ENCODE results near the gene MRPL18.
"Not testable (repeated sequence)": the region's sequence is repeated elsewhere in the genome, so short reads cannot be mapped to it uniquely, and the experiment has no call there.

Gene MRPL18

DNA sequence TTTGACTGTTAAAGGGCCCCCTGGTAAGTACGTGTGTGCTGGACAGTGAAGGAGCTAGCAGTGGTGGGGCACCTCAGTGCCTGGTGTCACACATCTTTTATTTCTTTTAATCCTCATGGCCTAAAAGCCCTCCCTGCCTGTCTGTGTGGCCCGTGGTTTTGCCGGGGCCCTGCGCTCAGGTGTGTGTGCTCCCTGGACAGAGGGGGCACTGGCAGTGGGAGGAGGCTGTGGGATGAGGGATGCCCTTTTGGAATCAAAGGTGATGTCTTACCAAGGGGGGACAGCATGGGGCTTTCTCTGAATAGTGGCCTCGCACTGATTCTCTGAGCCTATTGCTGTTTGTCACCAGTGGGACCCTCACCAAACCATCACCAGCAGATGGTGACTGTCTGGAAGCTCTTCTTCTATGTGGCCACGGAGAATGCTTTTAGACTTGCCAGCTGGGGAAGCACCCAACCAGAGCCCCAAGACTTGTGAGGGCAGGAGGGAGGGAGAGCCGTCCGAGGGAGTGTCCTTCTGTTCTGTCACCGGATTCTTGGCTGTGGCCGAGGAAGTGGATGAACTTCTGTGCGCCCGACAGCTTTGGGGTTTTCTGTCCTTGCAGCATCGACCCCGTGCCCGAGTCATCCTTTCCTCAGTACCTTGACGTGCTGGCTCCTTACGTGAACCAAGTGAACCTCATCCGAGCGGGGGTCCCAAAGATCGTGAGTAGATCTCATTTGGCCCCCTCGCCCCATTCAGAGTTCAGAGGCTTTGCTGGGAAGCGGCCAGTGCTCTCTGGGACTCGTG is 27.9 kb downstream of the MRPL18 start:
- no peak for DNase-seq (ENCODE audit: low spot score)

- no peak for DNase-seq (ENCODE audit: low spot score)
These were observed 28.8 kb downstream of the MRPL18 start for GRCh38 chr6:159819098-159819497.

DNA sequence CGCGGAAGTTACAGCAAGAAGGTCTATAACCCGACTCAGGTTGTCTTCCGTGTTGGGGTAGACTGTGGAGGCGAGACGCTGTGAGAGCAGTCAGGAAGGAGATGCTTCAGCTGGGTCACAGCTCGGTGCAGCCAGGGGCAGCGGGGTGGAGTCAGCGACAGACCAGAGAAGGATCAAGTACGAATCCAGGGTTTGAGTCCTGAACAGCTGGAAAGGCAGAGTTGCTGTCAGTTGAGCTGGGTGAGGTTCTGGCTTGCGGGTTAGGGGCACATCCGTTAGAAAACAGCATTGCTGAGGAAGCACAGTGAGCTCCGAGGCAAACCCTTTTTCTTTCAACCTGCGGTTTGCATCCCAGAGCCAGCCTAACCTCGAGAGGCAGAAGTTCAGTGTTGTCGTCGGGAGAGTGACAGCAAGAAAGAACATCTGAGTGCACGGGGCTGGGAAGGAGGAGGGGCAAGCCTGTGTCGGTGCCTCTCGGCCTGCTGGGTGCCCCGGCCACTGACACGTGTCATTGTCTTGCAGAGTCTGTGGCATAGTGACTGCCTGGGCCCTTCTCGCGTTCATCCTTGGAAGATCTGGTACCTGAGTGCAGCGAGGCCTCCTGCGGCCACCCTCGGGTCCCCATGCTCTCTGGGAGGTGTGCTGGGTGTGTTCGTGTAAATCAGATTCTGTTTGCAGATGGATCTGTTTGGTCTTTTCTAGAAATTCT is 29.8 kb downstream of the MRPL18 start:
- DNase-seq (ENCODE audit: low spot score): no peak

- DNase-seq (ENCODE audit: low spot score): no peak
These were observed 30.9 kb downstream of the MRPL18 start for GRCh38 chr6:159821122-159821521.

GRCh38 chr6:159821726-159822125 is 31.5 kb downstream of the MRPL18 start:
- DNase-seq (ENCODE audit: low spot score): no peak

GRCh38 chr6:159823953-159824352 is 33.7 kb downstream of the MRPL18 start:
- no peak for DNase-seq (ENCODE audit: low spot score)

GRCh38 chr6:159824690-159825089 is 34.4 kb downstream of the MRPL18 start:
- not testable (repeated sequence) for DNase-seq (ENCODE audit: low spot score)

GRCh38 chr6:159826004-159826403 is 35.7 kb downstream of the MRPL18 start:
- no peak for DNase-seq (ENCODE audit: low spot score)

DNA sequence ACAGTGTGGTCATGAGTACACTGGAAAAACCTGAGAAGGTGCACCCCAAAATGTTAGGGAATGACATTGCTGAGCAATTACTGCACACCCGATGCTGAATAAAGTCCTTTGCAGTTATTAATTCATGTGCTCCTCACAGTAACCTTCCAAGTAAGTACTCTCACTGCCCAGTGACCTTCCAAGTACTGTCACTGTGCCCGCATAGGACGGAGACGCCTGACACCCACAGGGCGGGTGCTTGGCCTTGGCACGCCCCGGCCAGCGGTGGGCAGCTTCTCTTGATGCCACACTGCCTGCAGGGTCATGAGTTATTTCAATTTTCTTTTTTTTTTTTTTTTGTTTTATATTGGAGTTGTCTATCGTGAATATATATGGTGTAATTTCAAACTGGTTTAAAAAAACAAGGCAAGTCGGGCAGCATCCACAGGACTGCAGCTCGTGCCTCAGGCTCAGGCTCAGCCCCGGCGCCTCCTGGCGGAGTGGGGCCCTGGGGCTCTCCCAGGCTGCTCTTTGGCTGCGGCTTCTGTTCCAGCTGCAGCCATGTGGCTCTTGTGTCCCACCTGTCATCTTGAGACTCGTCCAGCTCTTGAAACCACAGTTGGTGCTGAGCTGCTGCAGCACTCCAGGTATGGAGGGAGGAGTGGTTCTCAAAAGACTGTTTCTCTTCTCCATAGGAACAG is 36.8 kb downstream of the MRPL18 start:
- DNase-seq (ENCODE audit: low spot score): no peak

DNA sequence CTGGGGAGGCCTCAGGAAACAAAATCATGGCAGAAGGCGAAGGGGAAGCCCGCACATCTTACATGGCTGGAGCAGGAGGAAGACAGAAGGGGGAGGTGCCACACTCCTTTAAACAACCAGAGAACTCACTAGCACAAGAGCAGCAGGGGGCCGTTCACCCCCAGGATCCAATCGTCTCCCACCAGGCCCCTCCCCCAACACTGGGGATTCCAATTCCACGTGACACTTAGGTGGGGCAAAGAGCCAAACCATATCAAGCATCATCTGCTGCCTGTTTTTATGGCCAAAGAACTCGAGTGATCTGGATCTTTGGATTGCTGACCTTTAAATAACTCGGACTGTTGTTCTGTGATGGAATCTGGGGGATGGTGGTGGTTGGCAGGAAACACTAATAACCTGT is 37.8 kb downstream of the MRPL18 start:
- DNase-seq (ENCODE audit: low spot score): no peak

GRCh38 chr6:159829526-159829925 is 39.3 kb downstream of the MRPL18 start:
- DNase-seq (ENCODE audit: low spot score): no peak

DNA sequence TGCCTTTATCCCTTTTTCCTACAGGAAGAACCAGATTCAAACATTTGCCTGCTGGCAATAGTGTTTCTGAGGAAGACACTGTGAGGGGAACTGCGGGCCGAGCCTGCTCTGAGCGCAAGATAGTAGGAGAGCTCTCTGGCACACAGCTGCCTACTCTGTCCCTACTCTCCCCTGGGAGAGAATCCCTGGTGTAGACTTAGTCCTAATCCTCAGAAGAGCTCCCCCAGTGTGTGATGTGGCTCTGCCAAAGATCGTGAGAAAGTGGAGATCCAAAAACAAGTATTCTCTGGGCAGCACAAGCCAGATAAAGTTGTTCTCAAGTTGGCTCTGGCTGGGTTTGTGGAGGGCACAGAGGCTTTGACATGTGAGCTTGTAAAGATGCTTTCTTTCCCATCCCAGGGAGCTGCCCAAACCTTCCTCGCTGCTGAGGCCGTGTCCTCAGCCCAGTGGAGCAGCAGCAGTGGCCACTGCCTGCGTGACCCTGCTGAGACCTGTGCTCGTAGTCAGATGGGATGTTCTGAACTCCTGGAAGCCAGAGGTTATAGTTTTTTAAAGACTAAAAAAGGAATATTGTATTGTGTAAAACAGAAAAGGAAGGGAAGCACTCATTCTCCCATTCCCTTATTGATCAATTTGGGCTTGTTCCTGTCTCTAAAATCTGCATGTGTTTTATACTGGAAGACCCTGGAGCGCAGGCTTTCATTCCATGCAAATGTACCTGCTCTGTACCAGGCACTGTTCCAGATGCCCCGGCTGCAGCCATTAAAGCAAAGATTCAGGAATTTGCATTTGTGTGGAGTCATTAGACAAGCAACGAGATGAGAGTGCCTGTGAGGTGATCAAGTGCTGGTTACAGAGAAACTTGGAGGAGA is 40.5 kb downstream of the MRPL18 start:
- DNase-seq (ENCODE audit: low spot score): no peak

DNA sequence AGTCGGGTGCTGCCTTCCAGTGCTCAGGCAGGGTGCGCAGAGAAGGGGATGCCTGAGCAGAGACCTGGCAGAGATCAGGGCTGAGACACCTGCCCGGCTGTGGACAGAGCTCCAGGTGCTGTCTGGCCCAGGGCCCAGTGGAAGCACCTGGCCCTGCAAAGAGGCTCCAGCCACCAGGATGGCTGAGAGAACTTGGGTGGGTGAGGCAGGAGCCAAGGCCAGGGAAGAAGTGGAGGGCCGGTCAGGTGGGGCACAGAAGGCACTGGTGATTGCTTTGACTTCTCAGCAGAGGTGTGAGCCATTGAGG is 41.1 kb downstream of the MRPL18 start:
- DNase-seq (ENCODE audit: low spot score): no peak

DNA sequence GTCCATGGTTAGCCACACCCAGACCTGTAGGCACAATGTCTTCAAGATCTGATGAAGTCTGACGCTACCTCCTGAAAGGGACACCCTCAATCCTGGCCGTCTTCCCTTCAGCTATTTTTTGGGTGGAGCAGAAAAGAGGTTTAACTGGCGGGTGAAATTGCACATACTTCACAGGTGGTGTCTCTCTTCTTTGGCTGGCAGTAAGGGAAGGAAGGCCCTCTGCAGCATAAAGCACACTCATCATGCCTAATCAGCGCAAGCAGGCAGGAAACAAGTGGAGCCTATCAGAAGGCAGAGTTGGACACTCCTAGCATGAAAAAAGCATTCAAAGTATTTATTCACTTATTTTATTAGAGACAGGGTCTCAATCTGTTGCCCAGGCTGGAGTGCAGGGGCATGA is 42.7 kb downstream of the MRPL18 start:
- no peak for DNase-seq (ENCODE audit: low spot score)

- DNase-seq (ENCODE audit: low spot score): peak; percentile 52
These were observed 43.3 kb downstream of the MRPL18 start for GRCh38 chr6:159833556-159833955.

- no peak for DNase-seq (ENCODE audit: low spot score)
These were observed 43.8 kb downstream of the MRPL18 start for GRCh38 chr6:159833997-159834603.

- no peak for DNase-seq (ENCODE audit: low spot score)
These were observed 46.6 kb downstream of the MRPL18 start for GRCh38 chr6:159836718-159837490.

DNA sequence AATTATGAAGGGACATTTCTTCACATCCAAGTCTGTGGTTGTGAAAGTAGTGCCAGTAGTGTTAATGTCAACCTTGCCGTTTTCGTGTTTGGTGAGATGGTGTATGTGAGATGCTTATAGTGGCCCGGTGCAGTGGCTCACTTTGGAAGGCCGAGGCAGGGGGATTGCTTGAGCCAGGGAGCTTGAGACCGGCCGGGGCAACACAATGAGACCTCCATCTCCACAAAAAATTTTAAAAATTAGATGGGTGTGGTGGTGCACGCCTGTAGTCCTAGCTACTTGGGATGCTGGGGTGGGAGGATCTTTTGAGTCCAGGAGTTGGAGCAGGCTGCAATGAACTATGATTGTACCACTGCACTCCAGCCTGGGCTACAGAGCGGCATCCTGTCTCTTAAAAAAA is 47.2 kb downstream of the MRPL18 start:
- no peak for DNase-seq (ENCODE audit: low spot score)

GRCh38 chr6:159838020-159838744 is 47.9 kb downstream of the MRPL18 start:
- DNase-seq (ENCODE audit: low spot score): no peak

DNA sequence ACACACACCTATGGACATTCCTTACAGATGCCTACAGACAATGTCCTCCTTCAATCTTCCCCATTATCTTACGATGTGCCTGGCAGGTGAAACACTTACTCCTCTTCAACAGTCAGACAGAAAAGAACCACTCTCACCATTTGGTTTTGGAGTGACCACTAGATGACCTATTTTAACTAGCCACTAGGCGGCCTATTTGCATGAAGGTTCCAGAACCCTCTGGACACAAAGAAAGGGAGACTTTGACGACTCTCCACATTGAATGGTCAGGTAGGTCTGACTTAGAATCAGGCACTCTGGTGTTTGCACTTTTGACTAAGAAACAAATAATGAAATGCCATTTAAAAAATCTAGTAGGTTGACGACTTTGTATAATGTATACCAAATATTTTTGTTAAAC is 51.8 kb downstream of the MRPL18 start:
- DNase-seq (ENCODE audit: low spot score): peak; percentile 55
